GM23338 (cell line): Measurements from ENCODE around the gene VPS50.

Experiments
- CREB1 ChIP-seq: fragments of 250-450 bp; sonication (Bioruptor Pico); IDR thresholded peaks from 2 replicates; pipeline ENCODE4 v1.5.0; 2020; ENCODE audit warnings: low read depth, mild to moderate bottlenecking, moderate library complexity
- EZH2 ChIP-seq: fragments of 200-600 bp; sonication (generic); IDR thresholded peaks from one replicate; pipeline ENCODE4 v1.8.0; 2017; ENCODE audit warnings: antibody characterized with exemption, mild to moderate bottlenecking, low read depth; ENCODE audit not compliant: unreplicated experiment
- EZH2phosphoT487 ChIP-seq: fragments of 200-600 bp; sonication (generic); IDR thresholded peaks from one replicate; pipeline ENCODE4 v1.8.1; 2018; ENCODE audit warnings: antibody characterized with exemption; ENCODE audit not compliant: unreplicated experiment
- JUNB ChIP-seq: IDR thresholded peaks from one replicate; pipeline ENCODE4 v1.6.1; 2016; ENCODE audit warnings: antibody characterized with exemption; ENCODE audit not compliant: unreplicated experiment
- NANOG ChIP-seq: IDR thresholded peaks from 2 replicates; pipeline ENCODE4 v1.6.1; 2016; ENCODE audit warnings: antibody characterized with exemption, borderline replicate concordance
- POLR2AphosphoS5 ChIP-seq: IDR thresholded peaks from 2 replicates; pipeline ENCODE4 v1.6.1; 2016; ENCODE audit warnings: antibody characterized with exemption, low read depth
- STAT1 ChIP-seq: IDR thresholded peaks from one replicate; pipeline ENCODE4 v1.6.1; 2016; ENCODE audit warnings: antibody characterized with exemption; ENCODE audit not compliant: unreplicated experiment
- ZNF114 ChIP-seq: fragments of 250-450 bp; sonication (Bioruptor Pico); IDR thresholded peaks from 2 replicates; pipeline ENCODE4 v1.5.0; 2020; ENCODE audit warnings: mild to moderate bottlenecking, moderate library complexity
- TF ChIP-seq, protein P1 (sequence below), 2 experiments: fragments of 200-600 bp in 1 of 2; sonication (generic) in 1 of 2; conservative IDR thresholded peaks; 2 replicates each; pipeline versions ENCODE4 v1.5.1 to v1.6.1; 2016 to 2017; ENCODE audit warnings: antibody characterized with exemption in 2 of 2, low read depth in 2 of 2, mild to moderate bottlenecking in 2 of 2, moderate library complexity in 1 of 2
- TF ChIP-seq, protein P2 (sequence below): IDR thresholded peaks from one replicate; pipeline ENCODE4 v1.6.1; 2018; ENCODE audit warnings: antibody characterized with exemption; ENCODE audit not compliant: unreplicated experiment
- TF ChIP-seq, protein P3 (sequence below): fragments of 250-450 bp; sonication (Bioruptor Pico); IDR thresholded peaks from 2 replicates; pipeline ENCODE4 v1.5.0; 2020; ENCODE audit warnings: mild to moderate bottlenecking, moderate library complexity
- TF ChIP-seq, protein P4 (sequence below): IDR thresholded peaks from 2 replicates; pipeline ENCODE4 v1.6.1; 2016; ENCODE audit warnings: antibody characterized with exemption

DNA sequence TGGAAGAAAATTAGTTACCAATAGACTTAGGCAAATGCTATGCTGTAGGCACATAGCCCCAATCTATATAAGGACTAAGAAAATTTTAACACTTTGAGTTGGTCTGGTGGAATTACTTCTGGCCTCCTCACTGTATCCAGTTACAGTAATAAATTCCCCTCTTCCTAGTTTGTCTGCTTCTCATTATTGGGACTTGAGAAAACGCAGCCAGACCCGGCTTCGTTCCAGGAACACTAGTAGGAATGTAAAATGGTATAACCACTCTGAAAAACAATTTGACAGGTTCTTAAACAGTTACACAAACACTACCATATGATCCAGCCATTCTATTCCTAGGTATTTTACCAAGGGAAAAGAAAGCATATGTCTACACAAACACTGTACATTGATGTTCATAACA, 150.2 kb downstream of the VPS50 start:
- TF ChIP-seq EZH2 (no peak), POLR2AphosphoS5 (no peak), JUNB (no peak), EZH2phosphoT487 (no peak), CREB1 (CRISPR knock-in tag) (no peak), STAT1 (no peak), ZNF114 (CRISPR knock-in tag) (no peak), NANOG (no peak)
- TF ChIP-seq, protein P1, sequence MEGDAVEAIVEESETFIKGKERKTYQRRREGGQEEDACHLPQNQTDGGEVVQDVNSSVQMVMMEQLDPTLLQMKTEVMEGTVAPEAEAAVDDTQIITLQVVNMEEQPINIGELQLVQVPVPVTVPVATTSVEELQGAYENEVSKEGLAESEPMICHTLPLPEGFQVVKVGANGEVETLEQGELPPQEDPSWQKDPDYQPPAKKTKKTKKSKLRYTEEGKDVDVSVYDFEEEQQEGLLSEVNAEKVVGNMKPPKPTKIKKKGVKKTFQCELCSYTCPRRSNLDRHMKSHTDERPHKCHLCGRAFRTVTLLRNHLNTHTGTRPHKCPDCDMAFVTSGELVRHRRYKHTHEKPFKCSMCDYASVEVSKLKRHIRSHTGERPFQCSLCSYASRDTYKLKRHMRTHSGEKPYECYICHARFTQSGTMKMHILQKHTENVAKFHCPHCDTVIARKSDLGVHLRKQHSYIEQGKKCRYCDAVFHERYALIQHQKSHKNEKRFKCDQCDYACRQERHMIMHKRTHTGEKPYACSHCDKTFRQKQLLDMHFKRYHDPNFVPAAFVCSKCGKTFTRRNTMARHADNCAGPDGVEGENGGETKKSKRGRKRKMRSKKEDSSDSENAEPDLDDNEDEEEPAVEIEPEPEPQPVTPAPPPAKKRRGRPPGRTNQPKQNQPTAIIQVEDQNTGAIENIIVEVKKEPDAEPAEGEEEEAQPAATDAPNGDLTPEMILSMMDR (conservative IDR thresholded peaks at IDR 0.05; ENCODE audit: low read depth in 2 of 2), result no peak
- TF ChIP-seq, protein P2, sequence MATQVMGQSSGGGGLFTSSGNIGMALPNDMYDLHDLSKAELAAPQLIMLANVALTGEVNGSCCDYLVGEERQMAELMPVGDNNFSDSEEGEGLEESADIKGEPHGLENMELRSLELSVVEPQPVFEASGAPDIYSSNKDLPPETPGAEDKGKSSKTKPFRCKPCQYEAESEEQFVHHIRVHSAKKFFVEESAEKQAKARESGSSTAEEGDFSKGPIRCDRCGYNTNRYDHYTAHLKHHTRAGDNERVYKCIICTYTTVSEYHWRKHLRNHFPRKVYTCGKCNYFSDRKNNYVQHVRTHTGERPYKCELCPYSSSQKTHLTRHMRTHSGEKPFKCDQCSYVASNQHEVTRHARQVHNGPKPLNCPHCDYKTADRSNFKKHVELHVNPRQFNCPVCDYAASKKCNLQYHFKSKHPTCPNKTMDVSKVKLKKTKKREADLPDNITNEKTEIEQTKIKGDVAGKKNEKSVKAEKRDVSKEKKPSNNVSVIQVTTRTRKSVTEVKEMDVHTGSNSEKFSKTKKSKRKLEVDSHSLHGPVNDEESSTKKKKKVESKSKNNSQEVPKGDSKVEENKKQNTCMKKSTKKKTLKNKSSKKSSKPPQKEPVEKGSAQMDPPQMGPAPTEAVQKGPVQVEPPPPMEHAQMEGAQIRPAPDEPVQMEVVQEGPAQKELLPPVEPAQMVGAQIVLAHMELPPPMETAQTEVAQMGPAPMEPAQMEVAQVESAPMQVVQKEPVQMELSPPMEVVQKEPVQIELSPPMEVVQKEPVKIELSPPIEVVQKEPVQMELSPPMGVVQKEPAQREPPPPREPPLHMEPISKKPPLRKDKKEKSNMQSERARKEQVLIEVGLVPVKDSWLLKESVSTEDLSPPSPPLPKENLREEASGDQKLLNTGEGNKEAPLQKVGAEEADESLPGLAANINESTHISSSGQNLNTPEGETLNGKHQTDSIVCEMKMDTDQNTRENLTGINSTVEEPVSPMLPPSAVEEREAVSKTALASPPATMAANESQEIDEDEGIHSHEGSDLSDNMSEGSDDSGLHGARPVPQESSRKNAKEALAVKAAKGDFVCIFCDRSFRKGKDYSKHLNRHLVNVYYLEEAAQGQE, result no peak
- TF ChIP-seq, protein P3, sequence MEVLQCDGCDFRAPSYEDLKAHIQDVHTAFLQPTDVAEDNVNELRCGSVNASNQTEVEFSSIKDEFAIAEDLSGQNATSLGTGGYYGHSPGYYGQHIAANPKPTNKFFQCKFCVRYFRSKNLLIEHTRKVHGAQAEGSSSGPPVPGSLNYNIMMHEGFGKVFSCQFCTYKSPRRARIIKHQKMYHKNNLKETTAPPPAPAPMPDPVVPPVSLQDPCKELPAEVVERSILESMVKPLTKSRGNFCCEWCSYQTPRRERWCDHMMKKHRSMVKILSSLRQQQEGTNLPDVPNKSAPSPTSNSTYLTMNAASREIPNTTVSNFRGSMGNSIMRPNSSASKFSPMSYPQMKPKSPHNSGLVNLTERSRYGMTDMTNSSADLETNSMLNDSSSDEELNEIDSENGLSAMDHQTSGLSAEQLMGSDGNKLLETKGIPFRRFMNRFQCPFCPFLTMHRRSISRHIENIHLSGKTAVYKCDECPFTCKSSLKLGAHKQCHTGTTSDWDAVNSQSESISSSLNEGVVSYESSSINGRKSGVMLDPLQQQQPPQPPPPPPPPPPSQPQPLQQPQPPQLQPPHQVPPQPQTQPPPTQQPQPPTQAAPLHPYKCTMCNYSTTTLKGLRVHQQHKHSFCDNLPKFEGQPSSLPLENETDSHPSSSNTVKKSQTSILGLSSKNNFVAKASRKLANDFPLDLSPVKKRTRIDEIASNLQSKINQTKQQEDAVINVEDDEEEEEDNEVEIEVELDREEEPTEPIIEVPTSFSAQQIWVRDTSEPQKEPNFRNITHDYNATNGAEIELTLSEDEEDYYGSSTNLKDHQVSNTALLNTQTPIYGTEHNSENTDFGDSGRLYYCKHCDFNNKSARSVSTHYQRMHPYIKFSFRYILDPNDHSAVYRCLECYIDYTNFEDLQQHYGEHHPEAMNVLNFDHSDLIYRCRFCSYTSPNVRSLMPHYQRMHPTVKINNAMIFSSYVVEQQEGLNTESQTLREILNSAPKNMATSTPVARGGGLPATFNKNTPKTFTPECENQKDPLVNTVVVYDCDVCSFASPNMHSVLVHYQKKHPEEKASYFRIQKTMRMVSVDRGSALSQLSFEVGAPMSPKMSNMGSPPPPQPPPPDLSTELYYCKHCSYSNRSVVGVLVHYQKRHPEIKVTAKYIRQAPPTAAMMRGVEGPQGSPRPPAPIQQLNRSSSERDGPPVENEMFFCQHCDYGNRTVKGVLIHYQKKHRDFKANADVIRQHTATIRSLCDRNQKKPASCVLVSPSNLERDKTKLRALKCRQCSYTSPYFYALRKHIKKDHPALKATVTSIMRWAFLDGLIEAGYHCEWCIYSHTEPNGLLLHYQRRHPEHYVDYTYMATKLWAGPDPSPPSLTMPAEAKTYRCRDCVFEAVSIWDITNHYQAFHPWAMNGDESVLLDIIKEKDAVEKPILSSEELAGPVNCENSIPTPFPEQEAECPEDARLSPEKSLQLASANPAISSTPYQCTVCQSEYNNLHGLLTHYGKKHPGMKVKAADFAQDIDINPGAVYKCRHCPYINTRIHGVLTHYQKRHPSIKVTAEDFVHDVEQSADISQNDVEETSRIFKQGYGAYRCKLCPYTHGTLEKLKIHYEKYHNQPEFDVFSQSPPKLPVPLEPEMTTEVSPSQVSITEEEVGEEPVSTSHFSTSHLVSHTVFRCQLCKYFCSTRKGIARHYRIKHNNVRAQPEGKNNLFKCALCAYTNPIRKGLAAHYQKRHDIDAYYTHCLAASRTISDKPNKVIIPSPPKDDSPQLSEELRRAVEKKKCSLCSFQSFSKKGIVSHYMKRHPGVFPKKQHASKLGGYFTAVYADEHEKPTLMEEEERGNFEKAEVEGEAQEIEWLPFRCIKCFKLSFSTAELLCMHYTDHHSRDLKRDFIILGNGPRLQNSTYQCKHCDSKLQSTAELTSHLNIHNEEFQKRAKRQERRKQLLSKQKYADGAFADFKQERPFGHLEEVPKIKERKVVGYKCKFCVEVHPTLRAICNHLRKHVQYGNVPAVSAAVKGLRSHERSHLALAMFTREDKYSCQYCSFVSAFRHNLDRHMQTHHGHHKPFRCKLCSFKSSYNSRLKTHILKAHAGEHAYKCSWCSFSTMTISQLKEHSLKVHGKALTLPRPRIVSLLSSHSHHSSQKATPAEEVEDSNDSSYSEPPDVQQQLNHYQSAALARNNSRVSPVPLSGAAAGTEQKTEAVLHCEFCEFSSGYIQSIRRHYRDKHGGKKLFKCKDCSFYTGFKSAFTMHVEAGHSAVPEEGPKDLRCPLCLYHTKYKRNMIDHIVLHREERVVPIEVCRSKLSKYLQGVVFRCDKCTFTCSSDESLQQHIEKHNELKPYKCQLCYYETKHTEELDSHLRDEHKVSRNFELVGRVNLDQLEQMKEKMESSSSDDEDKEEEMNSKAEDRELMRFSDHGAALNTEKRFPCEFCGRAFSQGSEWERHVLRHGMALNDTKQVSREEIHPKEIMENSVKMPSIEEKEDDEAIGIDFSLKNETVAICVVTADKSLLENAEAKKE (CRISPR knock-in tag), result no peak
- TF ChIP-seq, protein P4, sequence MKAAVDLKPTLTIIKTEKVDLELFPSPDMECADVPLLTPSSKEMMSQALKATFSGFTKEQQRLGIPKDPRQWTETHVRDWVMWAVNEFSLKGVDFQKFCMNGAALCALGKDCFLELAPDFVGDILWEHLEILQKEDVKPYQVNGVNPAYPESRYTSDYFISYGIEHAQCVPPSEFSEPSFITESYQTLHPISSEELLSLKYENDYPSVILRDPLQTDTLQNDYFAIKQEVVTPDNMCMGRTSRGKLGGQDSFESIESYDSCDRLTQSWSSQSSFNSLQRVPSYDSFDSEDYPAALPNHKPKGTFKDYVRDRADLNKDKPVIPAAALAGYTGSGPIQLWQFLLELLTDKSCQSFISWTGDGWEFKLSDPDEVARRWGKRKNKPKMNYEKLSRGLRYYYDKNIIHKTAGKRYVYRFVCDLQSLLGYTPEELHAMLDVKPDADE, result no peak
